Liver (tissue), 9 donors: ENCODE measurements around the gene IQCF6. TPM values are rescaled to one million over a fixed set of nuclear protein-coding genes. Genes with fewer than 3 reads are reported as not detected.

Source experiments
- DNase-seq: peaks from one replicate; pipeline ENCODE4 v3.0.0-alpha.2; 2017; ENCODE audit warnings: low spot score
- H3K27ac ChIP-seq, 2 donors: one replicate each; pipeline ENCODE4 v1.7.0; 2013; ENCODE audit warnings: inconsistent platforms in 2 of 2, low read length in 2 of 2, control low read depth in 1 of 2, low read depth in 1 of 2, mild to moderate bottlenecking in 1 of 2
- H3K27me3 ChIP-seq, 4 donors: one replicate each; pipeline versions ENCODE4 v1.6.1 to v1.7.0; 2013; ENCODE audit warnings: low read length in 3 of 4, inconsistent platforms in 1 of 4, mild to moderate bottlenecking in 1 of 4, moderate library complexity in 1 of 4; ENCODE audit not compliant: control insufficient read depth in 4 of 4, insufficient read depth in 4 of 4
- H3K36me3 ChIP-seq, 4 donors: one replicate each; pipeline versions ENCODE4 v1.6.1 to v1.7.0; 2013; ENCODE audit warnings: low read length in 3 of 4, mild to moderate bottlenecking in 3 of 4, low read depth in 1 of 4, moderate library complexity in 1 of 4; ENCODE audit not compliant: control insufficient read depth in 4 of 4, insufficient read depth in 3 of 4
- H3K4me1 ChIP-seq, 4 donors: one replicate each; pipeline versions ENCODE4 v1.6.1 to v1.7.0; 2013; ENCODE audit warnings: low read length in 3 of 4, mild to moderate bottlenecking in 3 of 4, moderate library complexity in 1 of 4; ENCODE audit not compliant: control insufficient read depth in 4 of 4, insufficient read depth in 4 of 4
- H3K4me3 ChIP-seq, 3 donors: one replicate each; pipeline versions ENCODE4 v1.6.1 to v1.7.0; 2013; ENCODE audit warnings: low read length in 3 of 3, control low read depth in 1 of 3, low read depth in 1 of 3, mild to moderate bottlenecking in 1 of 3
- H3K9ac ChIP-seq, 2 donors: one replicate each; pipeline ENCODE4 v1.7.0; 2013; ENCODE audit warnings: low read length in 2 of 2, mild to moderate bottlenecking in 2 of 2, moderate library complexity in 2 of 2, control low read depth in 1 of 2, low read depth in 1 of 2
- H3K9me3 ChIP-seq, 4 donors: one replicate each; pipeline versions ENCODE4 v1.6.1 to v1.7.0; 2013; ENCODE audit warnings: low read length in 3 of 4; ENCODE audit not compliant: control insufficient read depth in 4 of 4
- EGR1 ChIP-seq, 2 donors: IDR thresholded peaks; 2 replicates each; pipeline ENCODE4 v1.6.1; 2016 to 2018; ENCODE audit warnings: antibody characterized with exemption in 2 of 2, low read depth in 2 of 2
- FOXA1 ChIP-seq: IDR thresholded peaks from 2 replicates; pipeline ENCODE4 v1.6.1; 2016; ENCODE audit warnings: antibody characterized with exemption
- FOXA2 ChIP-seq: IDR thresholded peaks from 2 replicates; pipeline ENCODE4 v1.6.1; 2016; ENCODE audit warnings: antibody characterized with exemption
- GABPA ChIP-seq, 2 donors: IDR thresholded peaks in 1 of 2; conservative IDR thresholded peaks in 1 of 2; 2 replicates each; pipeline ENCODE4 v1.6.1; 2016; ENCODE audit warnings: antibody characterized with exemption in 2 of 2, mild to moderate bottlenecking in 1 of 2, moderate library complexity in 1 of 2
- HNF4A ChIP-seq, 2 donors: conservative IDR thresholded peaks; 2 replicates each; pipeline ENCODE4 v1.6.1; 2016; ENCODE audit warnings: antibody characterized with exemption in 2 of 2, mild to moderate bottlenecking in 2 of 2
- HNF4G ChIP-seq: IDR thresholded peaks from 2 replicates; pipeline ENCODE4 v1.6.1; 2016; ENCODE audit warnings: antibody characterized with exemption
- JUND ChIP-seq, 2 donors: IDR thresholded peaks; 2 replicates each; pipeline ENCODE4 v1.6.1; 2016; ENCODE audit warnings: antibody characterized with exemption in 2 of 2
- NR2F2 ChIP-seq: IDR thresholded peaks from 2 replicates; pipeline ENCODE4 v1.6.1; 2016; ENCODE audit warnings: antibody characterized with exemption
- RAD21 ChIP-seq, 2 donors: IDR thresholded peaks; 2 replicates each; pipeline ENCODE4 v1.6.1; 2016; ENCODE audit warnings: antibody characterized with exemption in 2 of 2, mild to moderate bottlenecking in 2 of 2
- RXRA ChIP-seq, 2 donors: IDR thresholded peaks; 2 replicates each; pipeline ENCODE4 v1.6.1; 2017 to 2018; ENCODE audit warnings: antibody characterized with exemption in 2 of 2, mild to moderate bottlenecking in 1 of 2
- SP1 ChIP-seq: IDR thresholded peaks from 2 replicates; pipeline ENCODE4 v1.6.1; 2018; ENCODE audit warnings: antibody characterized with exemption, mild to moderate bottlenecking
- TAF1 ChIP-seq: conservative IDR thresholded peaks from 2 replicates; pipeline ENCODE4 v1.6.1; 2016; ENCODE audit warnings: antibody characterized with exemption, mild to moderate bottlenecking
- YY1 ChIP-seq: IDR thresholded peaks from 2 replicates; pipeline ENCODE4 v1.6.1; 2016; ENCODE audit warnings: antibody characterized with exemption, mild to moderate bottlenecking
- WGBS: extraction: QIAGEN DNeasy Blood & Tissue Kit; methylation state at CpG from one replicate; pipeline ENCODE4 v1.1.7; 2013; 5-methylcytosine and 5-hydroxymethylcytosine counted together
- polyA plus RNA-seq, 2 donors: library from polyadenylated mRNA; stranded (reverse) in 1 of 2; unstranded in 1 of 2; fragments of 200-250 nt in 1 of 2; fragments of >200 nt in 1 of 2; fragmentation: Nextera tagmentation in 1 of 2; extraction: Ambion mirVana in 1 of 2; gene quantifications; one replicate each; pipeline versions ENCODE4 v1.2.1 to v1.2.3, GENCODE V29; 2013 to 2015
- total RNA-seq, 2 donors: library from RNA; depleted of rRNA; stranded (reverse); fragments of >200 nt; gene quantifications; one replicate each; pipeline ENCODE4 v1.2.3, GENCODE V29; 2014
- TF ChIP-seq, protein P1 (sequence below): IDR thresholded peaks from 2 replicates; pipeline ENCODE4 v1.6.1; 2016; ENCODE audit warnings: antibody characterized with exemption
- TF ChIP-seq, protein P2 (sequence below): IDR thresholded peaks from 2 replicates; pipeline ENCODE4 v1.6.1; 2016; ENCODE audit warnings: antibody characterized with exemption, mild to moderate bottlenecking
- TF ChIP-seq, protein P3 (sequence below): IDR thresholded peaks from 2 replicates; pipeline ENCODE4 v1.6.1; 2016; ENCODE audit warnings: antibody characterized with exemption
- TF ChIP-seq, protein P4 (sequence below): fragments of 150-350 bp; IDR thresholded peaks from 2 replicates; pipeline ENCODE4 v1.5.1; 2017; ENCODE audit warnings: improper control_type of control experiment, low read depth, low read length; ENCODE audit not compliant: missing input control
- TF ChIP-seq, protein P5 (sequence below): IDR thresholded peaks from 2 replicates; pipeline ENCODE4 v1.6.1; 2016; ENCODE audit warnings: antibody characterized with exemption
- donor health status: healthy.
- donor health status: healthy.
- donor health status: healthy.
- donor health status: healthy.
- donor health status: healthy.

The IQCF6 gene
- total and polyA plus RNA-seq, 4 donors = not detected

DNA sequence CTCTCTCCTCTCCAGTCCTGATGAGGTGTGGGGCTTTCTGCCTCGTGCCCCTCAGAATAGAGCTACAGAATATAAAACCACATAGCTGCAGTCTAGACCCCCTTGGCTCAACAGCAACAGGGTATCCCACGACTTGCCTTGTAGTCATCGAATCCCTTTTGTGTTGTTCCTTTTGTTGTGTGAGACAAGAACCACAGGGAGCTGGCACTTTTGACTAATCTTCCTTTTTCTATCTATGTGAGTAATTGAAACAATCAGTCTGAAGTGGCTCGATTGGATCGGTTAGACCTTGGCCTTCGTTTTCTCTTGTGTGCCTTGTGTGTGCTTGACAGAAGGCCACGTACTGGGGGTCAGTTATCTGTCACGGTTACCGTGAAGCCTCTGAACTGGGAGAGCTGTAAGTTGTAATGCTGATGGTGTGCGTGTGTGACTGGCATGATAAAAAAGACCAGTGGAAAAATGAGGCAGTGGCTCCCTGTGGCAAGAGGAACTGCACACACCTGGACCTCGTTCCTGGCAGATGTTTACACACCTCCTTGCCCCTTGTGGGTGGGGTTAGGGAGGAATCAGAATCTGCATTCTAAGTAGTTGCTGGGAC is 23.2 kb upstream of the IQCF6 start:
- WGBS = 39% methylated on average over 11 of the region's 11 CpGs
- Histone ChIP-seq H3K9me3 (no peaks in the 10 kb centered on the region), H3K4me1 (no peaks in the 10 kb centered on the region), H3K27ac (no peak overlapping the region), H3K27me3 (no peaks in the 10 kb centered on the region), H3K9ac (no peak overlapping the region), H3K36me3 (no peaks in the 10 kb centered on the region), H3K4me3 (no peak overlapping the region)
- TF ChIP-seq HNF4G (no peak), SP1 (no peak), RAD21 (IDR thresholded peaks at IDR 0.05) (no peak), YY1 (no peak), FOXA1 (no peak), GABPA (IDR thresholded peaks at IDR 0.05 in 1 of 2, conservative IDR thresholded peaks at IDR 0.05 in 1 of 2) (no peak), RXRA (IDR thresholded peaks at IDR 0.05) (no peak), EGR1 (IDR thresholded peaks at IDR 0.05; ENCODE audit: low read depth in 2 of 2) (no peak), FOXA2 (no peak), TAF1 (no peak), JUND (IDR thresholded peaks at IDR 0.05) (no peak), HNF4A (conservative IDR thresholded peaks at IDR 0.05) (no peak), NR2F2 (no peak)
- TF ChIP-seq, protein P1, sequence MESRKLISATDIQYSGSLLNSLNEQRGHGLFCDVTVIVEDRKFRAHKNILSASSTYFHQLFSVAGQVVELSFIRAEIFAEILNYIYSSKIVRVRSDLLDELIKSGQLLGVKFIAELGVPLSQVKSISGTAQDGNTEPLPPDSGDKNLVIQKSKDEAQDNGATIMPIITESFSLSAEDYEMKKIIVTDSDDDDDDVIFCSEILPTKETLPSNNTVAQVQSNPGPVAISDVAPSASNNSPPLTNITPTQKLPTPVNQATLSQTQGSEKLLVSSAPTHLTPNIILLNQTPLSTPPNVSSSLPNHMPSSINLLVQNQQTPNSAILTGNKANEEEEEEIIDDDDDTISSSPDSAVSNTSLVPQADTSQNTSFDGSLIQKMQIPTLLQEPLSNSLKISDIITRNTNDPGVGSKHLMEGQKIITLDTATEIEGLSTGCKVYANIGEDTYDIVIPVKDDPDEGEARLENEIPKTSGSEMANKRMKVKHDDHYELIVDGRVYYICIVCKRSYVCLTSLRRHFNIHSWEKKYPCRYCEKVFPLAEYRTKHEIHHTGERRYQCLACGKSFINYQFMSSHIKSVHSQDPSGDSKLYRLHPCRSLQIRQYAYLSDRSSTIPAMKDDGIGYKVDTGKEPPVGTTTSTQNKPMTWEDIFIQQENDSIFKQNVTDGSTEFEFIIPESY = no peak
- TF ChIP-seq, protein P2, sequence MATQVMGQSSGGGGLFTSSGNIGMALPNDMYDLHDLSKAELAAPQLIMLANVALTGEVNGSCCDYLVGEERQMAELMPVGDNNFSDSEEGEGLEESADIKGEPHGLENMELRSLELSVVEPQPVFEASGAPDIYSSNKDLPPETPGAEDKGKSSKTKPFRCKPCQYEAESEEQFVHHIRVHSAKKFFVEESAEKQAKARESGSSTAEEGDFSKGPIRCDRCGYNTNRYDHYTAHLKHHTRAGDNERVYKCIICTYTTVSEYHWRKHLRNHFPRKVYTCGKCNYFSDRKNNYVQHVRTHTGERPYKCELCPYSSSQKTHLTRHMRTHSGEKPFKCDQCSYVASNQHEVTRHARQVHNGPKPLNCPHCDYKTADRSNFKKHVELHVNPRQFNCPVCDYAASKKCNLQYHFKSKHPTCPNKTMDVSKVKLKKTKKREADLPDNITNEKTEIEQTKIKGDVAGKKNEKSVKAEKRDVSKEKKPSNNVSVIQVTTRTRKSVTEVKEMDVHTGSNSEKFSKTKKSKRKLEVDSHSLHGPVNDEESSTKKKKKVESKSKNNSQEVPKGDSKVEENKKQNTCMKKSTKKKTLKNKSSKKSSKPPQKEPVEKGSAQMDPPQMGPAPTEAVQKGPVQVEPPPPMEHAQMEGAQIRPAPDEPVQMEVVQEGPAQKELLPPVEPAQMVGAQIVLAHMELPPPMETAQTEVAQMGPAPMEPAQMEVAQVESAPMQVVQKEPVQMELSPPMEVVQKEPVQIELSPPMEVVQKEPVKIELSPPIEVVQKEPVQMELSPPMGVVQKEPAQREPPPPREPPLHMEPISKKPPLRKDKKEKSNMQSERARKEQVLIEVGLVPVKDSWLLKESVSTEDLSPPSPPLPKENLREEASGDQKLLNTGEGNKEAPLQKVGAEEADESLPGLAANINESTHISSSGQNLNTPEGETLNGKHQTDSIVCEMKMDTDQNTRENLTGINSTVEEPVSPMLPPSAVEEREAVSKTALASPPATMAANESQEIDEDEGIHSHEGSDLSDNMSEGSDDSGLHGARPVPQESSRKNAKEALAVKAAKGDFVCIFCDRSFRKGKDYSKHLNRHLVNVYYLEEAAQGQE = no peak
- TF ChIP-seq, protein P3, sequence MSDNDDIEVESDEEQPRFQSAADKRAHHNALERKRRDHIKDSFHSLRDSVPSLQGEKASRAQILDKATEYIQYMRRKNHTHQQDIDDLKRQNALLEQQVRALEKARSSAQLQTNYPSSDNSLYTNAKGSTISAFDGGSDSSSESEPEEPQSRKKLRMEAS = no peak
- TF ChIP-seq, protein P4, sequence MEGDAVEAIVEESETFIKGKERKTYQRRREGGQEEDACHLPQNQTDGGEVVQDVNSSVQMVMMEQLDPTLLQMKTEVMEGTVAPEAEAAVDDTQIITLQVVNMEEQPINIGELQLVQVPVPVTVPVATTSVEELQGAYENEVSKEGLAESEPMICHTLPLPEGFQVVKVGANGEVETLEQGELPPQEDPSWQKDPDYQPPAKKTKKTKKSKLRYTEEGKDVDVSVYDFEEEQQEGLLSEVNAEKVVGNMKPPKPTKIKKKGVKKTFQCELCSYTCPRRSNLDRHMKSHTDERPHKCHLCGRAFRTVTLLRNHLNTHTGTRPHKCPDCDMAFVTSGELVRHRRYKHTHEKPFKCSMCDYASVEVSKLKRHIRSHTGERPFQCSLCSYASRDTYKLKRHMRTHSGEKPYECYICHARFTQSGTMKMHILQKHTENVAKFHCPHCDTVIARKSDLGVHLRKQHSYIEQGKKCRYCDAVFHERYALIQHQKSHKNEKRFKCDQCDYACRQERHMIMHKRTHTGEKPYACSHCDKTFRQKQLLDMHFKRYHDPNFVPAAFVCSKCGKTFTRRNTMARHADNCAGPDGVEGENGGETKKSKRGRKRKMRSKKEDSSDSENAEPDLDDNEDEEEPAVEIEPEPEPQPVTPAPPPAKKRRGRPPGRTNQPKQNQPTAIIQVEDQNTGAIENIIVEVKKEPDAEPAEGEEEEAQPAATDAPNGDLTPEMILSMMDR = no peak
- TF ChIP-seq, protein P5, sequence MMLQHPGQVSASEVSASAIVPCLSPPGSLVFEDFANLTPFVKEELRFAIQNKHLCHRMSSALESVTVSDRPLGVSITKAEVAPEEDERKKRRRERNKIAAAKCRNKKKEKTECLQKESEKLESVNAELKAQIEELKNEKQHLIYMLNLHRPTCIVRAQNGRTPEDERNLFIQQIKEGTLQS = no peak
- no peak for DNase-seq
